C4-2B (cell line): ENCODE measurements around the gene FOXO1.

Experiments
- H3K27ac ChIP-seq: fragments of 450-650 bp; 2 replicates; pipeline ENCODE4 v1.5.1; 2017
- ZFX ChIP-seq: fragments of 450-650 bp; IDR thresholded peaks from 2 replicates; pipeline ENCODE4 v1.6.1; 2017
- TF ChIP-seq, protein P1 (sequence below): fragments of 450-650 bp; conservative IDR thresholded peaks from 2 replicates; pipeline ENCODE4 v1.5.1; 2017; ENCODE audit warnings: mild to moderate bottlenecking

The FOXO1 gene

DNA sequence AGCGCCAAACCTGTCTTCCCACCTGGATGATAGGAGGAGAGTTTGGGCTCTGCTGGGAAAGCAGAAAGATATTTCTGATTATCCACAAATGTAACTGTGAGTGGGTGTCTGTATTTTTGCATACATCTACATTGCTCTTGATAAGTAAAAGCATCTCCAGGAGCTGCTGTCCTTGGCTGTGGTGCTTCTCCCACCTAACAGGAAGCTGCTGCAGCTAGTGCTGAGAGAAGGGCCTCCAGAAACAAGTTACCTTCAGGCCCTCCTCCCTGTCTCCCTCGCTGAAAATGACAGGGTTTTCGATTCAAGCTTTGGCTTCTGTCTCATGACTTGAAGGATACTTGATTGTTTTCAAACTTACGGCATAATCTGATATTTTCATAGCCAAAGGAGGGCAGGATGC lies 90.1 kb downstream of the FOXO1 start:
- TF ChIP-seq, protein P1, sequence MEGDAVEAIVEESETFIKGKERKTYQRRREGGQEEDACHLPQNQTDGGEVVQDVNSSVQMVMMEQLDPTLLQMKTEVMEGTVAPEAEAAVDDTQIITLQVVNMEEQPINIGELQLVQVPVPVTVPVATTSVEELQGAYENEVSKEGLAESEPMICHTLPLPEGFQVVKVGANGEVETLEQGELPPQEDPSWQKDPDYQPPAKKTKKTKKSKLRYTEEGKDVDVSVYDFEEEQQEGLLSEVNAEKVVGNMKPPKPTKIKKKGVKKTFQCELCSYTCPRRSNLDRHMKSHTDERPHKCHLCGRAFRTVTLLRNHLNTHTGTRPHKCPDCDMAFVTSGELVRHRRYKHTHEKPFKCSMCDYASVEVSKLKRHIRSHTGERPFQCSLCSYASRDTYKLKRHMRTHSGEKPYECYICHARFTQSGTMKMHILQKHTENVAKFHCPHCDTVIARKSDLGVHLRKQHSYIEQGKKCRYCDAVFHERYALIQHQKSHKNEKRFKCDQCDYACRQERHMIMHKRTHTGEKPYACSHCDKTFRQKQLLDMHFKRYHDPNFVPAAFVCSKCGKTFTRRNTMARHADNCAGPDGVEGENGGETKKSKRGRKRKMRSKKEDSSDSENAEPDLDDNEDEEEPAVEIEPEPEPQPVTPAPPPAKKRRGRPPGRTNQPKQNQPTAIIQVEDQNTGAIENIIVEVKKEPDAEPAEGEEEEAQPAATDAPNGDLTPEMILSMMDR = no peak
- no peak for TF ChIP-seq ZFX
- H3K27ac ChIP-seq = no peak overlapping the region

GRCh38 chr13:40572961-40573360 lies 93.5 kb downstream of the FOXO1 start:
- peak overlapping the region; percentile 32; the same call in 1 of the 2 replicates for H3K27ac ChIP-seq
- TF ChIP-seq, protein P1 = no peak
- no peak for TF ChIP-seq ZFX

GRCh38 chr13:40571338-40571963 lies 95.0 kb downstream of the FOXO1 start:
- TF ChIP-seq, protein P1 = no peak
- TF ChIP-seq ZFX = no peak
- H3K27ac ChIP-seq = peak overlapping the region; percentile 78

- TF ChIP-seq ZFX = no peak
- TF ChIP-seq, protein P1 = no peak
- H3K27ac ChIP-seq = peak overlapping the region; percentile 78
Observed at GRCh38 chr13:40570930-40571329, 95.5 kb downstream of the FOXO1 start.

DNA sequence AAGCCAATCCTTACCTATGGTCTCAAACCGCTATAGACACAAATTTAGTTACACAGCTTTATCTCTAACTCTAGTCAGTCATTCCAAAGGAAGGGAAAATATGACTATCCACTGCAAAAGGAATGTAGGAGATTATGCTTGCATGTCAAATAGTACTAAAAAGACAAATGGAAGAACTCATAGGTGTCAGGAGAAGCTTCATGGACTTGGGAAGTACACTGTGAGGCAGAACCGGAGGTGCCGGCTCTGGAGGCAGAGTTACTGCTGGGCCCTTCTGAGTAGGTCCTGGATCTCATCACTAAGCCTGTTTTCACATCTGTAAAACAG lies 97.5 kb downstream of the FOXO1 start:
- no peak overlapping the region for H3K27ac ChIP-seq
- TF ChIP-seq, protein P1 = no peak
- TF ChIP-seq ZFX = no peak

DNA sequence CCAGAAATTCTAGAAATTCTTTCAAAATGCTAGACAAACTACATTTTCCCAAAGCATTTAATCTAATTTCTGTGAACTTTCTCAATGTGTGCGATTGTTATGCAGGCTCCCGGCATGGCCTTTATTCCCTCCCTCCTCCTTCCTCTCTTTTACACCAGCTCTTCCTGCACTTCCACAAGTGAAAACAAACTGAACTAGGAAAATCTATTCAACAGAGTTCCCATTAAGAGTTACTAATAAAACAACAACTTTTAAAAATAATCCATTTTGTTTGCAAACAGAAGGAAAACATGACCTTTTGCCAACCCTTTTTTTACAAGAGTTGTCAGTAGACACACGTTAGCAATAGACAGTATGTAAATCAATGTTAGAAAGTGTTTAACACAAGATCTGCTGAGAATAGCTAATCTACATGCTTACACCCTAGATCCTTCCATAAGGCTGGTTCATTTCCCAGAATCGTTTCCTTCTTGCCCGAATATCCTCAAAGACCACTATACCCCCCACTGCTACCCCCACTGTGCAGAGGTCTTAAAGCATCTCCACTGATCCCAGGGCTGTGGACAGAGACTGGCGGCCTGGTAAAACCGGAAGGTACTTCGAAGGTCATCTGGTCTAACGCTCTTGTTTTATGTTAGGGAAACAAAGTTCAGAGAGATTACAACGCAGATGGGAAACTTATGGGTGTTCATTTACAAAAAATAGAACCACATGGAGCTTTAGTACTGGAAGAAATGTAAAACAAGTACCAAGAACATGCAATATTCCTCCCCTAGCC lies 98.0 kb downstream of the FOXO1 start:
- no peak for TF ChIP-seq ZFX
- TF ChIP-seq, protein P1 = no peak
- no peak overlapping the region for H3K27ac ChIP-seq

DNA sequence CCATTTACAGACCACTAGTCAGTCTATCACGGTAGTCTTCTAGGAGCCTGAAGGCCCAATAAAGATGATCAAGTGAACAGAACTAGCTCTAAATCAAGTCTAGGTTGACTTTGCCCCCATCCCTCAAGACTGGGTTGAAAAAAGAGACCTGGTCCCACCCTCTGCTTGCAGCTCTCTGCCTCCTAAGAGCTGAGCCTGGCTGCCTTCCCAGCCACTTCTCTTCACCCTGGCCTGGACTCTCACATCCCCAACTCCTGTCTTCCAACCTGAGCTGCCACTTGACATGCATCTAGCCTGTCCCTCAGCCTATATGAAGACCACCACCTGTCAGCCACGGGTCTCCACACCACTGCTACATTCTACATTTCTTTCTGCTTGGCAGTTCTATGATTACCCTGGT lies 99.6 kb downstream of the FOXO1 start:
- no peak overlapping the region for H3K27ac ChIP-seq
- no peak for TF ChIP-seq ZFX
- TF ChIP-seq, protein P1 = no peak
